Stimulated activated CD4-positive, alpha-beta T cell treated with anti-CD3 and anti-CD28 coated beads, Interleukin-2, amount 100 ng/mL, for 24 hours (primary cell): Measurements from ENCODE around the gene NAA16.
"Not testable (repeated sequence)": the region's sequence is repeated elsewhere in the genome, so short reads cannot be mapped to it uniquely, and the experiment has no call there.

Experiments used
- DNase-seq, 2 donors: peaks; one replicate each; pipeline ENCODE4 v3.0.0-alpha.2; 2020

The NAA16 gene

GRCh38 chr13:41306271-41307145 is 4.6 kb upstream of the NAA16 start:
- no peak for DNase-seq

- no peak for DNase-seq
Observed at GRCh38 chr13:41307884-41308640, 3.0 kb upstream of the NAA16 start.

GRCh38 chr13:41311406-41312175 is 524 bp downstream of the NAA16 start:
- peak; percentile 59 to 62 for DNase-seq

- DNase-seq: no peak
Observed at GRCh38 chr13:41312176-41312500, 1.1 kb downstream of the NAA16 start.

GRCh38 chr13:41313117-41313516 is 2.0 kb downstream of the NAA16 start:
- no peak for DNase-seq

GRCh38 chr13:41313659-41314197 is 2.7 kb downstream of the NAA16 start:
- no peak for DNase-seq

- no peak for DNase-seq
Observed at GRCh38 chr13:41315443-41316047, 4.5 kb downstream of the NAA16 start.

GRCh38 chr13:41317243-41317642 is 6.2 kb downstream of the NAA16 start:
- no peak for DNase-seq

- DNase-seq: no peak
Observed at GRCh38 chr13:41325752-41326151, 14.7 kb downstream of the NAA16 start.

GRCh38 chr13:41326661-41327060 is 15.6 kb downstream of the NAA16 start:
- DNase-seq: no peak

GRCh38 chr13:41327994-41328790 is 17.1 kb downstream of the NAA16 start:
- DNase-seq: no peak

- no peak for DNase-seq
Observed at GRCh38 chr13:41332829-41333228, 21.8 kb downstream of the NAA16 start.

GRCh38 chr13:41334810-41335209 is 23.7 kb downstream of the NAA16 start:
- DNase-seq: no peak

- no peak for DNase-seq
Observed at GRCh38 chr13:41344358-41344757, 33.3 kb downstream of the NAA16 start.

GRCh38 chr13:41345165-41345913 is 34.3 kb downstream of the NAA16 start:
- no peak for DNase-seq

- no peak for DNase-seq
Observed at GRCh38 chr13:41345914-41346589, 35.0 kb downstream of the NAA16 start.

GRCh38 chr13:41352935-41353840 is 42.1 kb downstream of the NAA16 start:
- DNase-seq: peak; percentile 20 to 48

- DNase-seq: no peak
Observed at GRCh38 chr13:41354416-41354815, 43.3 kb downstream of the NAA16 start.

GRCh38 chr13:41356385-41356648 is 45.2 kb downstream of the NAA16 start:
- DNase-seq: not testable (repeated sequence)

- peak in 1 of 2 donors; percentile 28 for DNase-seq
Observed at GRCh38 chr13:41356786-41357185, 45.7 kb downstream of the NAA16 start.
